OCI-M2 (cell line): ENCODE measurements around the gene ADIPOR2.
"Not testable (repeated sequence)": the region's sequence is repeated elsewhere in the genome, so short reads cannot be mapped to it uniquely, and the experiment has no call there.

Experiments
- DNase-seq: peaks from one replicate; lab custom pipeline; 2025; ENCODE audit not compliant: unreplicated experiment; lab: John Stamatoyannopoulos, UW

The ADIPOR2 gene

DNA sequence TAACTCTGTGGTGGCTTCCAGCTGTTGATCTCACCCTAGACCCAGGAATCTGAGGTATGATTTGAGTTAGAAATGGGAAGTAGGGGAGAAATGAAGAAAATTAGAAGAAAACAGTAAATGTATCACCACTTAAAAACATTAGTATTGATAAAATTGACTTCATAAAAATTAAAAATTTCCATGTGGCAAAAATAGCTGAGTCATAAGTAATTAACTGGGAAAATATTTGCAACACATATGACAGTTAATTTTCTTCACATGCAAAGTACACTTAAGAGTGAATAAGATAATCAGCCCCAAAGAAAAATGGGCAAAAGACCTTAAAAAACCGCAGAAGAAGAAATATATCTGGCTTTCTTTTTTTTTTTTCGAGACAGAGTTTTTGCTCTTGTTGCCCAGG lies 25.5 kb upstream of the ADIPOR2 start:
- no peak for DNase-seq

DNA sequence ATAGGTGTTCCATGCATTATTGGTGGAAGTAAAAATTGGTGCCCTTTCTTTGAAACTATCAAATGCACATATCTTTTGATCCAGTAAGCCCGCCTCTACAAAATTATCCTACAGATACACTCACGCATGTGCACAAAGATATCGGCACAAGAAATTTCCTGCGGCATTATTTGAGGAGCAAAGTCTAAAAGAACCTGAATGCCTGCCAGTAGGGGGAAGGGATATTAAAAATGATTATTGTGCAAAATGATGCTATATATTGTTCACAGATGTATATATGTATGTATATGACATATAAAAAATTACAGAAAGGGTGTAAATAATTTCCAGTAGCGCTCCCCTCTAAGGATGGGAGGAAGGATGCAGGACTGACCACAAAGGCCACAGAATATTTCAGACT lies 24.7 kb upstream of the ADIPOR2 start:
- no peak for DNase-seq

DNA sequence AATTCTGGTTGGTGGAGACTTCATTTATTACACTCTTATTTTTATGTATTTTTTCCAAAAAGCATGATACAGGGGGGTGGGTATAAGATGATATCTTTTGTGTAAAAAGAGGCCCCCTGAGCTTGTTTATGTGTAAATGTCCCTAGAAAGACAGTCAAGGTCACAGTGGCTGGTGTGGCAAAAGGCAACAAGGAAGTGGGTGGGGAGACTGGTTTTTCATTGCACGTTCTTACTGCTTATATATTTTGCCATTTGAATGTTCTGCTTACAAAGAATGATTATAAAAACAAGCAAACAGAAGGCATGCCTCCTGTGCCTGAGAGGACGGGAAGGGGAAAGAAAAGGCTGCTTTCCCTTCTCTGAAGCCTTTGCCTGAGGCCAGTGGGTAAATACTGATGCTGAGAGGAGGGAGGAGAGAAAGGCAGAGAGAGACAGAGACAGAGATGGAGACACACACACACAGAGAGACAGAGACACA lies 24.1 kb upstream of the ADIPOR2 start:
- no peak for DNase-seq

DNA sequence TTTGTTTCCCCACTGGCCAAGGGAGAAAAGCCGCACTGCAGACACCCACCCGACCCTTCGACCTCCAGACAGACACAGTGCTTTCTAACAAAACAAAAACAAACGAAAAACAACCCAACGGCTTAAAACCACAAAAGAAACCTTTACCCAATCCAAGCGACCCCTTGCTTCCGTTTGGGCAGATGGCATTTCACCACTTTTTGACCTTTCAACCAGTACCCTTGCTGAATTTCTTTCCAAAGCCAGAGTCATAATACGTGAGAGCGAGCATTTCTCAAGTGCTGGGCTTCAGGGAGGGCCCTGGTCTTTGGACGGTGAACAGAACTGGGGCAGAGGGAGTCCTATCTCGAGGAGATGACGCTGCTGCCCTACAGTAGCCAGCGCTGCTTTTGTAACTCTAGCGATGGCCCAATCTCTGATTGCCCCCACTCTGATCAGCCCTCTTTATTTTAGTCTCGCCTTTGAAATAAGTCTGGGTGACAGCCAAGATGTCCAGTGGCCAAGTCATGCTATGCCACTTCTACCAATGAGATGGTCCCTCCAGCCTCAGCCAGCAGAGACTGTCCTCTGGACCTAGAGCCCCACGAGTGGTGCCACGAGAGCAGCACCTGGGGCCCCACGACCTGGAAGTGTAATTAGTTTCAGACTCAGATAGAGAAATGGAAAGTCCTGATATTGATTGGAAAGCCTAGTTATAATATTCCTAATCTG lies 21.9 kb upstream of the ADIPOR2 start:
- DNase-seq: no peak

DNA sequence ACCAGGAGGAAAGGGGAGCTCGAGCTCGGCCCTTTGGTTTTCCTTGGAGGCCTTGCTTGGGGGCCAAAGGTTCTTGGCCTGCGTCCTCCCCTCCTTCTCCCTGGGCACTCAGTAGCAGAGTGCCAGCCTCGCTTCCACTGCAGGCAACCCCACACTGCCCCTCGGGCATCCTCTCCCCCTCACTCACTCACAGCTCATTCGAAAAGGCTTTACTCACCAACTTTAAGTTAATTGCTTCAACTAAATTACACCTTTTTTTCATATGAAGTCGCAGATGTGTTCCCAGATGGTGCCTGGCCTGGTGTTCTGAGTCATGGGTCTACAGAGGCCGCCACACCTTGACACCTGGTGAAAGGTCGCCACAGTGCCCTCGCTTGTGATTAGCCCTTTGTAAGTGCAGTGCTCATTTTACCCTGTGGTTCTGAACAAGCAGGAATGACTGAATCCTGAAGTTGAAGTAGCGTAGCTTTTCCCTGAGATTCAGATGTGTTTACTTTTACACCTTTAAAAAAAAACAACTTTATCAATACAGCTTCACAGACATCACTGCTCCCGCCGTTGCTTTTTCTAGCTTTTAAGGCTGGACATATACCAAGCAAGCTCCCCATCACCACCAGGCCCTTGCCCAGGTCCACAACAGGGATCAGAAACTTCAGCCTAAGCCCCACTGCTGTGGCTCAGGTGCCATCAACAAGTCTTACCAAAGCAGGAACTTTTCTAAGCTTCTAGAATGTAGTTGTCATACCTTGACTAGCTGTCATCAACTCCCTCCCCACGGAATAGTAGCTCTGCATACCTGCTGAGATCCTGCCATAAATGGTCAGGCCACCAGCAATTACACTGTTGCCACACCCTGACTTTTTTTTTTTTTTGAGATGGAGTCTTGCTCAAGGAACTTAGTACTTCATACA lies 20.3 kb upstream of the ADIPOR2 start:
- no peak for DNase-seq

DNA sequence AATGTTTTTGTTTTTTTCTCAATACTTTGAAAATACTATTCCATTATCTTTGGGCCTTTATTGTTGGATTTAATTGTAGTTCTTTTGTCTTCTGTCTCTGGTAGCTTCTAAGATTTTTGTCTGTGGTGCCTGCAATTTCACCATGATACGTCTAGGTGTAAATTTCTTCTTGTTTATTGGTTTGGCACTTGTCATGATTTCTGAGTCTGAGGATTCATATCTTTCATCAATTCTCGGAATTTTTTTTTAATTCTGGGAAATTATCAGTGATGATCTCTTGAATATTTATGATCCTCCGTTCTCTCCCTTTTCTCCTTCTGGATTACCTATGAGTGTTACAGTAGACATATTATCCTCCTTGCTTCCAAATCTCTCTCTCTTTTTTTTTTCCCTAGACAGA lies 14.8 kb upstream of the ADIPOR2 start:
- DNase-seq: no peak

DNA sequence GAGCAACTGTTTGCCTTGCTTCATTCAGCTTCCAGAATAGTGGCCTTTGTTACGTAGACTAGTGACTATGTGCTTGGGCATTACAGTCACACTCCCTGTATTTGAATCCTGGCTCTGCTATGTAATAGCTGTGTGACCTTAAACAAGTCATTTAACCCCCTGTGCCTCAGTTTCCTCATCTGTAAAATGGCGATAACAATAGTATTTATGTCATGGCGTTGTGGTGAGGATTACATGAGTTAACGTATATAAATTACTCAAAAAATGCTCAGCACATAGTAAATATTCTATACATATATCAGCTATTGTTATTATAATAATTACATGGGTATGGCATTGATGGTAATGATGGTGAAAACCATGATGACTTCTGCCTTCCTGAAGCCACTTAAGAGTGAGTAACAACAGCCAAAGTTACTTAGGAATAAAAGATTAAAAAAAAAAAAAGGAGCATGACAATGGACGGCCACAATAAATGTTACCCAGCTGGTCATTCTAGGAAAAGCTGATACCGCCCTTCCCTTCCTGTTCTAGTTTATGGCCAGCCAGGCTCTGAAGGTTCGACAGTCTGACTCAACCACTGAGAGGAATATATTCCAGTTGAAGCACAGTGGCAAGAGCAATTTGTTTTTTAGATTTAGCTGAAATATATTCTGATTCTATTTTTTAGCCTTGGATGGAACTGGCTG lies 9.9 kb upstream of the ADIPOR2 start:
- DNase-seq: no peak

DNA sequence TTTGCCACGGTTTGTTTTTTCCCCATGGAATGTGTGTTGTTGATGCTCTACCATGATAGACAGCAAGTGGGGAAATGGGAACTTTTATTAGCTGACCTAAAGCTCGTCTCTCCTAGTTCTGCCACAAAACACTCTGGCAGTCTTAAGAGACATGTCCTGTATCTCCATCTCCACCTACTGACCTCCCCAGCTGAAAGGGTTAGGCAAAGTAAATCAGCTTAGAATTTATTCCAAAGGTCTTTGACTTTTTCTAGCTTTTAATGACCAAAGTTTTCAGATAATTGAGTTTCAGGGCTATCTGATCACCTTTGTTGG lies 9.4 kb upstream of the ADIPOR2 start:
- no peak for DNase-seq

DNA sequence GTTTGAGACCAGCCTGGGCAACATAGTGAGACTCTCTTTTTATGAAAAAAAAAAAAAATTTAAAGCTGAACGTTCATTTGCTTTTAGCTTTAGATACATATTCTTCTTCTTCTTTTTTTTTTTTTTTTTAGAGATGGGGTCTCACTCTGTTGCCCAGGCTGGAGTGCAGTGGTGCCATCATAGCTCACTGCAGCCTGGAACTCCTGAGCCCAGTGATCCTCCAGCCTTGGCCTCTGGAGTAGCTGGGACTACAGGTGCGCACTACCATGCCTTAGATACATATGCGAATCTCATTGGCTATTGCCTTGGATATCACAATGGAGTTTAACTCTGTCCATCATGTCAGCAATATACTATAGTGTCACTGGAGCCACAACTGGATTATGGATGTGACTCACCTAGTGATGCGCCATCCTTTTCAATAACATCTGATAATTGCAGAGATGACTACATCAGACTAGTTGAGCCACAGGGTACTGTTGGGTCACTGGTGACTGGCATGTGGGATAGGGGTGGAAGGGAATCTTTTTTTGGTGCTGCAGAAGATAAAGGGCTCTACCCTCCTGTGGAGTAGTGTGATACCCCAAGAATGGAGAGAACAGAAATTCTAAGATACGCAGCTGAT lies 2.7 kb upstream of the ADIPOR2 start:
- DNase-seq: no peak

DNA sequence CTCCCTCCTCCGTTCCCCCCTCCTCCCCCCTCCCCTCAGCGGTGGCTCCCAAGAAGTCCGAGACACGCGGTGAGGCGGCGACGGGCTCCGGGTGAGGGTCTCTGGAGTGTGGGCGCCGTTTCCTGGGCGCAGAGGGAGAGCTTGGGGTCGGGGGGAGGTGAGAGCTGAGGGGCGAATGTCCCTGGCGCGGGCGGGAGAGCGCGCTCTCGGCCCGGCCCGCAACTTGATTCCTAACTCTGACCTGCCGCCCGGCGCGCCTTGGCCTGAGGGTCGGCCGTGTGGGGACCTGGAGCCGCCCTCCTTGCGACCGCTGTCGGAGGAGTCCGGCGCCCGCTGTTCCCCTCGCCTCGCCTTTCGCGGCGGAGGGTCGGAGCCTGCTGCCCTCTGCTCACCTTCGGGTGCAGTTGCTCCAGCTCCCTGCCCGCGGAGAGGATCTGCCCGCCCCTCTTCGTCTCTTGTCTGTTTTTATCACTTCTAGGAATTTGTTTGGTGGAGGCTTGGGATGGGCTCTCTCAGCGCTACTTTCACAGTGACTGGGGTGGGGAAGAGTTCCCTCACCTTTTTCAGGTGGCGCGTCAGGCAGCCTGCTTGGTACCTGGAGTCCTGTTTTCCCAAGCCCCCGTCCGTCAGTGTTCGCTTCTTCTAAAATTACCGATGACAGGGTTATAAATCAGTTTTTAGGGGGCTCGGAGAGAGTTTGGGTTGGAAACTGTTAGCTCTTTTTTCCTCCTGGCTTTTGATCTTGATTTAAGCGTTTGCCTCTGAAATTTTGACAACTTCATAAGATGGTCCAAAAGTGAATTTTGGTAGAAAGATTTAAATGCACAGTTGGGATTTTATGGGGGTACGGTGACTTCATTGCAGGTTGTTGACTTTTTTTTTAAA lies 495 bp downstream of the ADIPOR2 start:
- DNase-seq: no peak

DNA sequence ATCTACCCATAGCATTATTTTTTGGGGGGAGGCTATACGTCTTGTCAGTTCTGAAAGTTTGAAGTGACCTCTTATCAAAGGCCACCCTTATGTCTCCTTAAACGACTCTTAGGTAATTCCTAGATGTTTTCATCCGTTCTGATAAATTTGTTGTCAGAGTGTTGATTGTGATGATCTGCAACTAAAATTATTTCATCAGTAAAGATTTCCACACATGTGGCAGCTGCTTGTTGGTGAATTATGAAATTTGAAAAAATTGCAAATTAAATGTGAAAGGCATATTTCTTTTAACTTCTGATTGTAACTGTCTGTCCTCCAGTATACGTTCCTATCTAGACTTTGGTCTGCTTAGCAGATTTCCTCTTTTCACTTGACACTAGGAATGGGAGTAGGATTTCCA lies 1.4 kb downstream of the ADIPOR2 start:
- DNase-seq: no peak

DNA sequence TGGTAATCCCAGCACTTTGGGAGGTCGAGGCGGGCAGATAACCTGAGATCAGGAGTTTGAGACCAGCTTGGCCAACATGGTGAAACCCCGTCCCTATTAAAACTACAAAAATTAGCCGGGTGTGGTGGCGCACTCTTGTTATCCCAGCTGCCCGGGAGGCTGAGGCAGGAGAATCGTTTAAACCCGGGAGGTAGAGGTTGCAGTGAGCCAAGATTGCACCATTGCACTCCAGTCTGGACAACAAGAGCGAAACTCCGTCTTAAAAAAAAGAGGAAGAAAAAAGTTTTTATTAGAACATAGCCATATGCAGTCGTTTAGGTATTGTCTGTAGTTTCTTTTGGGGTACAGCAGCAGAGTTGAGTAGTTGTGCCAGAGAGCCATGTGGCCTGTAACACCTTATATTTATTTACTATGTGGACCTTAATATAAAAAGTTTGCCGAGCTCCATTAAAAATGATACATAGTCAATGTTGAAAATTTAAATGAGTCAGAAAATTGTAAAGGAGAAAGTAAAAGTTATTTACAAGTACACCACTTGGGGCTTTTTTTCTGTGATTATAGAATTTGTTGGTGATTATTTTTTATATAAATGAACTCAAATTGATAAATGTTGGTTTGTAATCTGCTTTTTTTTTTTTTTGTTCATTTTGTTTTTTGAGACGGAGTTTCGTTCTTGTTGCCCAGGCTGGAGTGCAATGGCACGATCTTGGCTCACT lies 2.2 kb downstream of the ADIPOR2 start:
- DNase-seq: no peak

DNA sequence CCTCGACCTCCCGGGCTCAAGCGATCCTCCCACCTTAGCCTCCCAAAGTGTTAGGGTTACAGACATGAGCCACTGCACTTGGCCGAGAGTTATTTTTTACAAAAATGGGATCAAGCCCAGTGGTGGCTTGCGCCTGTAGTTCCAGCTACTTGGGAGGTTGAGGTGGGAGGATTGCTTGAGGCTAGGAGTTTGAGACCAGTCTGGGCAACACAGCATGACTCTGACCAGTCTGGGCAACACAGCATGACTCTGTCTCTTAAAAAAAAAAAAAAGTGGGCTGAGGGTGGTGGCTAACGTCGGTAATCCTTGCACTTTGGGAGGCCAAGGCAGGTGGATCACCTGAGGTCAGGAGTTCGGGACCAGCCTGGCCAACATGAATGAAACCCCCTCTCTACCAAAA lies 4.2 kb downstream of the ADIPOR2 start:
- DNase-seq: not testable (repeated sequence)

DNA sequence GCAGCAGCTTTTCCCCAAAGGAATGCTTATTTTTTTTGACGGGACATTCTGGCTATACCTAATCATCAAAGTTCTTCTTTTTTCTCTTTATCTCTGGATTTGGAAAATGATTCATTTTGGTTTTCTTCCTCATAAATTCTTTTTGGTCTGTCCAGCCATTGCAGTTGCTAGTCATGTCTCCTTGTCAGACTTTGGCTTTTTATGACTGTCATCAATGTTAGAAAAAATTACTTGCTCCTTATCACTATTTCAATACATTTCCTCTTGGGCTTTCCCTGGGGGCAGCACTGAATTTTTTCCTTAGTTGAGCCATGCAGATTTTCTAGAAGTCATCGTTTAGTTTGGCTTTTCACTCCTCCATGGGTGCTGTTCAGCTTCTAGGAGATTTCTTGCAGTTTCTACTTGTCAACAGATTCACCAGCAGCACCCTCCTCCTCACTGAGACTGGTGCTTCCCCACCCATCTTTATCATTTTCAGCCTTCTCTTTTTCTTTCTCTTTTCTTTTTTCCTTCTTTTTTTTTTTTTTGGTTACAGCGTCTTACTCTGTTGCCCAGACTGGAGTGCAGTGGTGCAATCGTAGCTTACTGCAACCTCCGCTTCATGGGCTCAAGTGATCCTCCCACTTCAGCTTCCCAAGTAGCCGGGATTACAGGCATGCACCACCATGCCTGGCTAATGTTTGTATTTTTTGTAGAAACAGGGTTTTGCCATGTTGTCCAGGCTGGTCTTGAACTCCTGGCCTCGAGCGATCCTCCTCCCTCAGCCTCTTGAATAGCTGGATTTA lies 5.2 kb downstream of the ADIPOR2 start:
- no peak for DNase-seq

DNA sequence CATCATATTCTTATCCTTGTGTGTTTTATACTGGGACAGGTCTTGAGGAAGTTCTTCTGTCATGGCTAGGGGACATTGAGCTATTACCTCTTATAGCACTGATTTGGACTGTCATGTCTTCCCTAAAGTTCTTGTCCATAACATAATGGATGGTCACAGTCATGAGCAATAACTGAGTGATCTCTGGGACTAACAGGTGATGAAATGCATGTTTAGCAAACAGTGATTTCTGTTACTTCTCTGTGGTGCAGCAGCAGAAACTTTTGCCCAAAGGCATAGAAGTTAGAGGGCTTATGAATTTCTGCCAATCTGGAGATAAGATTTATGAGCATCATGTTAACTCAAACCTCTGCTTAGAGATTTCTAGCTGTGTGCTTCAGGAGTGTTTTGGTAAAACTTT lies 5.9 kb downstream of the ADIPOR2 start:
- no peak for DNase-seq

DNA sequence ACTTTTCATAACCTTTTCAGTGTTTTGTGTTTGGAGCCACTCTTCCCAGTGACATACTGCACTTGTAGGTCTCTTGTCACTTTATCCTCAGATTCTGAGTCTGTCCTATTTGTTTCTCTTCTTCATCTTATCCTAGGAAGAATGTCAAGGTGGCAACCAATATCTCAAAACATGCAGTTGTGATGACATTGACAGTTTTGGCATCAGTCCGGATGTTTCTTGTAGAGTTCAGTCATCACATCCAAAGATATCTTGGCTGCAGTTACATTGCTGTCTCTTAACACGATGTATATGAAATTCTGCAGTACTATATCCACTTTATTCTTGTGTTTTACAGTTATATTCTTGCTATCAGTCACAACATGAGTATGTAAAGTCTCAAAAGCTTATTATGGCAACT lies 6.4 kb downstream of the ADIPOR2 start:
- no peak for DNase-seq

DNA sequence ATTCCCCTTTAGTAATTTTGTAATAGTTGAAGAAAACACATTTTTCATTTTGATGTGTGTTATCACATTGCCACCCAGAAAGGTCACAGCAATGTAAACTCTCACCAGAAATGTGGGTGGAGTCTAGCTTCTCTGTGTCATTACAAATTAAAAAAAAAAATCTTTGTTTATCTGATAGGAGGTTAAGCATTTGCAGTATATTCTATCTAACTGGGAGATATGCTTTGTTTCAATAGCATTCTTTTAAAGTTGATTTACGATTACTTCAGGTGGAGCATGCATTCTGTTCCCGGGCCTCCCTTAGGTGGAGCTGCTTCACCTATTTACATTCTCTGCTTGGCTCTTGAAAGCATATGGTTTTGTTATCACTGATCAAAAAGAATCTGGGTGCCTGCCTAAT lies 7.8 kb downstream of the ADIPOR2 start:
- no peak for DNase-seq

DNA sequence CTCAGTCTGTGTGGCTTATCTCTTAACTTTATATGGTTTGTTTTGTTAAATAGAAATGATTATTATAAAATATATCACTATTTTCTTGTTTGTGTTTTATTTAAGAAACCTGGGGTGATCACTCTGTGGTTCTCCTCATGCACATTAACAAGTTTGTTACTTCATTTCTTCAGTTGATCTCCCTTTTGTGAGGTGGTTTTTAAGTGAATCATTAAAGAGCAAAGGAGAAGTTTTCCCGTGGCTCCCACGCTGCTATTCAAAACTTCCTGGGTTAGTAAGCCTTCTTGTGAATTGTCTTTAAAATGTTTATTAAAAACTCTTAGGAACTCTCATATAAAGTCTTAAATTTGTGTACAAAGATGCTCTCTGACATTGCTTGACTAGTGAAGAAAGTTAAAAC lies 11.8 kb downstream of the ADIPOR2 start:
- DNase-seq: no peak
